Natural killer cell (primary cell): ENCODE data around the gene TTC36. TPM values are rescaled to one million over a fixed set of nuclear protein-coding genes. Genes with fewer than 3 reads are reported as not detected.

Experiments used
- ATAC-seq, 3 donors: fragments of 150-1000 bp in 2 of 3; fragments of 200-7000 bp in 1 of 3; cut with Tn5 transposase; 1 replicate in 1 of 3; 2 replicates in 2 of 3; pipeline ENCODE4 v1.10.0; 2021; ENCODE audit warnings: mild to moderate bottlenecking in 2 of 3, moderate library complexity in 2 of 3
- DNase-seq, 2 donors: peaks; one replicate each; pipeline versions ENCODE4 v3.0.0 to v3.0.0-alpha.2; 2013 to 2021; ENCODE audit warnings: mixed read lengths in 1 of 2
- H3K27ac ChIP-seq: one replicate; pipeline ENCODE4 v1.5.1; 2013; ENCODE audit warnings: mild to moderate bottlenecking, low read length
- H3K27me3 ChIP-seq: one replicate; pipeline ENCODE4 v1.6.1; 2013; ENCODE audit warnings: low read length; ENCODE audit not compliant: control insufficient read depth, insufficient read depth
- H3K36me3 ChIP-seq: one replicate; pipeline ENCODE4 v1.6.1; 2013; ENCODE audit warnings: low read length; ENCODE audit not compliant: control insufficient read depth, insufficient read depth
- H3K4me1 ChIP-seq: one replicate; pipeline ENCODE4 v1.6.1; 2013; ENCODE audit warnings: low read length; ENCODE audit not compliant: control insufficient read depth, insufficient read depth
- H3K4me3 ChIP-seq: one replicate; pipeline ENCODE4 v1.5.1; 2013; ENCODE audit warnings: low read length
- H3K9me3 ChIP-seq: one replicate; pipeline ENCODE4 v1.6.1; 2013; ENCODE audit warnings: low read length; ENCODE audit not compliant: control insufficient read depth, insufficient read depth
- H3K27ac Mint-ChIP-seq, 2 donors: one replicate each; pipeline ENCODE4 v1.8.0; 2022; ENCODE audit warnings: mild to moderate bottlenecking in 2 of 2, mixed read lengths in 2 of 2, moderate library complexity in 1 of 2
- H3K27me3 Mint-ChIP-seq, 2 donors: one replicate each; pipeline ENCODE4 v1.8.0; 2022; ENCODE audit warnings: low read depth in 2 of 2, mixed read lengths in 2 of 2
- H3K36me3 Mint-ChIP-seq: one replicate; pipeline ENCODE4 v1.8.0; 2022; ENCODE audit warnings: mixed read lengths
- H3K4me1 Mint-ChIP-seq, 2 donors: one replicate each; pipeline ENCODE4 v1.8.0; 2022; ENCODE audit warnings: mixed read lengths in 2 of 2
- H3K4me3 Mint-ChIP-seq: one replicate; pipeline ENCODE4 v1.8.0; 2022; ENCODE audit warnings: mild to moderate bottlenecking, moderate library complexity, mixed read lengths
- H3K9me3 Mint-ChIP-seq, 2 donors: one replicate each; pipeline ENCODE4 v1.8.0; 2022; ENCODE audit warnings: mixed read lengths in 2 of 2
- WGBS: methylation state at CpG from one replicate; pipeline ENCODE4 v1.1.7; 2013; ENCODE audit warnings: missing lambda C conversion rate; ENCODE audit not compliant: insufficient coverage; 5-methylcytosine and 5-hydroxymethylcytosine counted together
- intact Hi-C: fragments of 100-400 bp; cut with micrococcal nuclease; formaldehyde crosslinking; loops from one replicate; pipeline ENCODE4 v1.14.2; 2022
- total RNA-seq, 4 donors: library from RNA; stranded (reverse); fragments of 120-200 nt in 1 of 4; gene quantifications; one replicate each; pipeline versions ENCODE4 v1.2.3 to v1.2.4, GENCODE V29; 2013 to 2022
- TF ChIP-seq, protein P1 (sequence below): fragments of 200-600 bp; IDR thresholded peaks from one replicate; pipeline ENCODE4 v1.8.0; 2022; ENCODE audit warnings: antibody characterized with exemption

TTC36 gene
- total RNA-seq, 3 donors from 2014 or later (not counting 1 experiment from before 2014, with no cell fraction given), result 0.43 TPM; not detected in 2

DNA sequence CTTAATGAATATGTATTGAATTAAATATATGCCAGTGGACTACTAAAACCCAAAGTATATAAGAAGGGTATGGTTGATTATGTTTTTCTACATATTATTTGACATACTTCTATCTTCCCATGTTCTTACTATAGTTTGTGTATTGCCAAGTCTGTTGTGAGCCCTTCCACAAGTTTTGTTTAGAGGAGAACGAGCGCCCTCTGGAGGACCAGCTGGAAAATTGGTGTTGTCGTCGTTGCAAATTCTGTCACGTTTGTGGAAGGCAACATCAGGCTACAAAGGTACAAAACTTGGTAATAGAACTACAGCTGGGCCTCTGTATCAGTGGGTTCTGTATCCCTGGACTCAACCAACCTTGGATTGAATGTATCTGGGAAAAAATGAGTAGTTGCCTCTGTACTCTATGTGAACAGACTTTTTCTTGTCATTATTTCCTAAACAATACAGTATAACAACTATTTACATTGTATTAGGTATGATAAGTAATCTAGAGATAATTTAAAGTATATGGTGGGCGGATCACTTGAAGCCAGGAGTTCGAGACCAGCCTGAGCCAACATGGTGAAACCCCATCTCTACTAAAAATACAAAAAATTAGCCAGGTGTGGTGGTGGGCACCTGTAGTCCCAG is 38.7 kb upstream of the TTC36 start:
- Mint-ChIP-seq H3K4me3 (no peak overlapping the region), H3K4me1 (no peaks in the 10 kb centered on the region), H3K36me3 (peaks cover 19% of the 10 kb centered on the region), H3K9me3 (no peaks in the 10 kb centered on the region), H3K27me3 (no peaks in the 10 kb centered on the region), H3K27ac (peak overlapping the region in 1 of 2 donors; percentile 72)
- Histone ChIP-seq H3K4me1 (no peaks in the 10 kb centered on the region), H3K27ac (no peak overlapping the region), H3K4me3 (no peak overlapping the region), H3K27me3 (no peaks in the 10 kb centered on the region), H3K9me3 (no peaks in the 10 kb centered on the region), H3K36me3 (peaks cover 66% of the 10 kb centered on the region)
- intact Hi-C loops, result loop anchor here (1.0 to 5.0 kb wide), 6 partner anchors 50 to 343 kb away; partner anchors contain the start of gene ATP5MG
- TF ChIP-seq, protein P1, sequence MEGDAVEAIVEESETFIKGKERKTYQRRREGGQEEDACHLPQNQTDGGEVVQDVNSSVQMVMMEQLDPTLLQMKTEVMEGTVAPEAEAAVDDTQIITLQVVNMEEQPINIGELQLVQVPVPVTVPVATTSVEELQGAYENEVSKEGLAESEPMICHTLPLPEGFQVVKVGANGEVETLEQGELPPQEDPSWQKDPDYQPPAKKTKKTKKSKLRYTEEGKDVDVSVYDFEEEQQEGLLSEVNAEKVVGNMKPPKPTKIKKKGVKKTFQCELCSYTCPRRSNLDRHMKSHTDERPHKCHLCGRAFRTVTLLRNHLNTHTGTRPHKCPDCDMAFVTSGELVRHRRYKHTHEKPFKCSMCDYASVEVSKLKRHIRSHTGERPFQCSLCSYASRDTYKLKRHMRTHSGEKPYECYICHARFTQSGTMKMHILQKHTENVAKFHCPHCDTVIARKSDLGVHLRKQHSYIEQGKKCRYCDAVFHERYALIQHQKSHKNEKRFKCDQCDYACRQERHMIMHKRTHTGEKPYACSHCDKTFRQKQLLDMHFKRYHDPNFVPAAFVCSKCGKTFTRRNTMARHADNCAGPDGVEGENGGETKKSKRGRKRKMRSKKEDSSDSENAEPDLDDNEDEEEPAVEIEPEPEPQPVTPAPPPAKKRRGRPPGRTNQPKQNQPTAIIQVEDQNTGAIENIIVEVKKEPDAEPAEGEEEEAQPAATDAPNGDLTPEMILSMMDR, result peak; percentile 83
- 2% methylated on average over 5 of the region's 7 CpGs for WGBS
- DNase-seq (peak; percentile 72 to 93), ATAC-seq (peak; percentile 77 to 82 (median 79))

DNA sequence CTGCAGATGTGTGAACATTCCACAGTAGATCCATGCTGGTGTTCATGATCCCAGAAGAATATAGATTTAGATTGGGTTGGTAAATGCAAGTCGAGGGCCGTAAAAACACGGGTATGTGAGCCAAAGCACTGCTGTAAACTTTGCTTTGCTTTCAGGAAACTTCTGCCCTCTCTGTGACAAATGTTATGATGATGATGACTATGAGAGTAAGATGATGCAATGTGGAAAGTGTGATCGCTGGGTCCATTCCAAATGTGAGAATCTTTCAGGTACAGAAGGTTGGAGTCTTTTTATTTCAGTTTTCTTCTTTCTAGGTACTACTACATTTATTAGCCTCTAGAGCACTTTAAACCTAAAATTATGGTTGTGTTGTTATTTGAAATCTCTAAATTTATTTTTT is 36.2 kb upstream of the TTC36 start:
- H3K36me3 Mint-ChIP-seq, result peaks cover 16% of the 10 kb centered on the region
- Histone ChIP-seq H3K4me3 (no peak overlapping the region), H3K27me3 (no peaks in the 10 kb centered on the region), H3K36me3 (peaks cover 66% of the 10 kb centered on the region), H3K9me3 (no peaks in the 10 kb centered on the region), H3K4me1 (no peaks in the 10 kb centered on the region), H3K27ac (no peak overlapping the region)
- no peak overlapping the region for H3K27ac Mint-ChIP-seq
- no peak for ATAC-seq
- intact Hi-C loops, result no loop called here
- TF ChIP-seq, protein P1, result no peak
- no peaks in the 10 kb centered on the region for H3K27me3 Mint-ChIP-seq
- no peak overlapping the region for H3K4me3 Mint-ChIP-seq
- WGBS, result 95% methylated on average over 3 of the region's 4 CpGs
- no peaks in the 10 kb centered on the region for H3K9me3 Mint-ChIP-seq
- no peaks in the 10 kb centered on the region for H3K4me1 Mint-ChIP-seq
- no peak for DNase-seq

DNA sequence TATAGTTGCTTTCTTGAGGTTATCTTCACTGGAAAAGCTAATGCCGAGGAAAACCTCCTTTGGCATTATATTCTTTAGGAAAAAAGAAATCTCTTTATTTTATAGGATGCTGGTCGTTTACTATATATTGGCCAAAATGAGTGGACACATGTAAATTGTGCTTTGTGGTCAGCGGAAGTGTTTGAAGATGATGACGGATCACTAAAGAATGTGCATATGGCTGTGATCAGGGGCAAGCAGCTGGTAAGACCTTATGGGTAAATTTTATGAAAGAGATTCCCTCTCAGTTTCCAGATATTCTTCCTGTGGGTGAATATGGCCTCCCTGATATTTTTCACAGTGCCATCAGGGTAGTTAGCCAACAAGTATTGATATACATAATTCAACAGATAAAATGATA is 29.4 kb upstream of the TTC36 start:
- Histone ChIP-seq H3K4me1 (no peaks in the 10 kb centered on the region), H3K36me3 (peaks cover 91% of the 10 kb centered on the region), H3K27me3 (no peaks in the 10 kb centered on the region), H3K9me3 (no peaks in the 10 kb centered on the region), H3K4me3 (no peak overlapping the region), H3K27ac (no peak overlapping the region)
- Mint-ChIP-seq H3K9me3 (no peaks in the 10 kb centered on the region), H3K27ac (no peak overlapping the region), H3K4me1 (no peaks in the 10 kb centered on the region), H3K36me3 (peaks cover 39% of the 10 kb centered on the region), H3K4me3 (no peak overlapping the region), H3K27me3 (no peaks in the 10 kb centered on the region)
- intact Hi-C loops, result no loop called here
- DNase-seq, result no peak
- TF ChIP-seq, protein P1, result no peak
- ATAC-seq, result no peak
- WGBS, result 96% methylated on average over 3 of the region's 4 CpGs

DNA sequence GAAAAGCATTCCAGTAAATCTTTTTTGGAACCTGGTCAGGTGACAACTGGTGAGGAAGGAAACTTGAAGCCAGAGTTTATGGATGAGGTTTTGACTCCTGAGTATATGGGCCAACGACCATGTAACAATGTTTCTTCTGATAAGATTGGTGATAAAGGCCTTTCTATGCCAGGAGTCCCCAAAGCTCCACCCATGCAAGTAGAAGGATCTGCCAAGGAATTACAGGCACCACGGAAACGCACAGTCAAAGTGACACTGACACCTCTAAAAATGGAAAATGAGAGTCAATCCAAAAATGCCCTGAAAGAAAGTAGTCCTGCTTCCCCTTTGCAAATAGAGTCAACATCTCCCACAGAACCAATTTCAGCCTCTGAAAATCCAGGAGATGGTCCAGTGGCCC is 24.1 kb upstream of the TTC36 start:
- intact Hi-C loops, result no loop called here
- peaks cover 42% of the 10 kb centered on the region for H3K36me3 Mint-ChIP-seq
- H3K4me1 Mint-ChIP-seq, result peaks cover 0 to 10% of the 10 kb centered on the region in 2 donors
- Histone ChIP-seq H3K9me3 (no peaks in the 10 kb centered on the region), H3K27me3 (no peaks in the 10 kb centered on the region), H3K4me1 (no peaks in the 10 kb centered on the region), H3K36me3 (peaks cover 94% of the 10 kb centered on the region), H3K27ac (no peak overlapping the region), H3K4me3 (no peak overlapping the region)
- 75% methylated on average over 3 of the region's 3 CpGs for WGBS
- peak overlapping the region; percentile 1 to 18 for H3K27ac Mint-ChIP-seq
- no peaks in the 10 kb centered on the region for H3K27me3 Mint-ChIP-seq
- TF ChIP-seq, protein P1, result no peak
- ATAC-seq, result no peak
- H3K4me3 Mint-ChIP-seq, result no peak overlapping the region
- no peaks in the 10 kb centered on the region for H3K9me3 Mint-ChIP-seq
- no peak for DNase-seq
